ENCODE data around the gene WBP4. TPM values are rescaled to one million over a fixed set of nuclear protein-coding genes. Genes with fewer than 3 reads are reported as not detected.
A peak's percentile ranks its signal among the peaks of the same experiment; 100 is the strongest.
"Not testable (repeated sequence)": the region's sequence is repeated elsewhere in the genome, so short reads cannot be mapped to it uniquely, and the experiment has no call there.

Gene WBP4
- total and polyA plus RNA-seq, 4 donors, result 3.9 to 6.8 (median 5.5) TPM

- no peak overlapping the region for H3K27ac ChIP-seq (ENCODE audit: low read depth in 1 of 2, low read length in 2 of 2)
- 85% methylated on average over 3 of the region's 3 CpGs for WGBS
- DNase-seq (ENCODE audit: low spot score), result no peak
- no peak overlapping the region for H3K9ac ChIP-seq (ENCODE audit: low read depth in 1 of 2, low read length in 2 of 2)
- H3K4me3 ChIP-seq (ENCODE audit: low read depth in 1 of 3, low read length in 3 of 3), result no peak overlapping the region
- H3K36me3 ChIP-seq (ENCODE audit: control insufficient read depth in 4 of 4, insufficient read depth in 3 of 4, low read depth in 1 of 4, low read length in 3 of 4), result no peaks in the 10 kb centered on the region
- TF ChIP-seq GABPA (IDR thresholded peaks at IDR 0.05 in 1 of 2, conservative IDR thresholded peaks at IDR 0.05 in 1 of 2) (no peak), REST (IDR thresholded peaks at IDR 0.05) (no peak), RXRA (IDR thresholded peaks at IDR 0.05) (no peak), YY1 (IDR thresholded peaks at IDR 0.05) (no peak), EGR1 (IDR thresholded peaks at IDR 0.05; ENCODE audit: low read depth in 2 of 2) (no peak), RAD21 (IDR thresholded peaks at IDR 0.05) (no peak), NR2F2 (IDR thresholded peaks at IDR 0.05) (no peak), TAF1 (conservative IDR thresholded peaks at IDR 0.05) (no peak), CTCF (IDR thresholded peaks at IDR 0.05; ENCODE audit: low read depth, low read length, missing input control) (no peak), FOXA1 (IDR thresholded peaks at IDR 0.05) (no peak), MAX (IDR thresholded peaks at IDR 0.05) (no peak), HNF4A (conservative IDR thresholded peaks at IDR 0.05) (no peak), FOXA2 (IDR thresholded peaks at IDR 0.05) (no peak), HNF4G (IDR thresholded peaks at IDR 0.05) (no peak), ATF3 (IDR thresholded peaks at IDR 0.05) (no peak), SP1 (IDR thresholded peaks at IDR 0.05) (no peak)
- H3K9me3 ChIP-seq (ENCODE audit: control insufficient read depth in 4 of 4, low read length in 3 of 4), result no peaks in the 10 kb centered on the region
- no peaks in the 10 kb centered on the region for H3K27me3 ChIP-seq (ENCODE audit: control insufficient read depth in 4 of 4, insufficient read depth in 4 of 4, low read length in 3 of 4)
- peaks cover 0 to 21% (median 16%) of the 10 kb centered on the region in 4 donors for H3K4me1 ChIP-seq (ENCODE audit: control insufficient read depth in 4 of 4, insufficient read depth in 4 of 4, low read length in 3 of 4)
These were observed 69.0 kb downstream of the WBP4 start for GRCh38 chr13:41130356-41130755.

- H3K4me3 ChIP-seq (ENCODE audit: low read depth in 1 of 3, low read length in 3 of 3); H3K27ac ChIP-seq (ENCODE audit: low read depth in 1 of 2, low read length in 2 of 2); H3K9ac ChIP-seq (ENCODE audit: low read depth in 1 of 2, low read length in 2 of 2); H3K9me3 ChIP-seq (ENCODE audit: control insufficient read depth in 4 of 4, low read length in 3 of 4); H3K27me3 ChIP-seq (ENCODE audit: control insufficient read depth in 4 of 4, insufficient read depth in 4 of 4, low read length in 3 of 4); DNase-seq (ENCODE audit: low spot score); H3K36me3 ChIP-seq (ENCODE audit: control insufficient read depth in 4 of 4, insufficient read depth in 3 of 4, low read depth in 1 of 4, low read length in 3 of 4): not testable (repeated sequence)
- H3K4me1 ChIP-seq (ENCODE audit: control insufficient read depth in 4 of 4, insufficient read depth in 4 of 4, low read length in 3 of 4), result peaks cover 0 to 21% (median 16%) of the 10 kb centered on the region in 4 donors
- WGBS, result 87% methylated on average over 4 of the region's 4 CpGs
These were observed 69.9 kb downstream of the WBP4 start for GRCh38 chr13:41131189-41131588.

- H3K36me3 ChIP-seq (ENCODE audit: control insufficient read depth in 4 of 4, insufficient read depth in 3 of 4, low read depth in 1 of 4, low read length in 3 of 4); H3K9me3 ChIP-seq (ENCODE audit: control insufficient read depth in 4 of 4, low read length in 3 of 4); DNase-seq (ENCODE audit: low spot score); H3K27me3 ChIP-seq (ENCODE audit: control insufficient read depth in 4 of 4, insufficient read depth in 4 of 4, low read length in 3 of 4): not testable (repeated sequence)
- 35% methylated on average over 48 of the region's 48 CpGs for WGBS
- Histone ChIP-seq H3K4me3 (ENCODE audit: low read depth in 1 of 3, low read length in 3 of 3) (peak overlapping the region; percentile 52 to 98 (median 88)), H3K9ac (ENCODE audit: low read depth in 1 of 2, low read length in 2 of 2) (peak overlapping the region; percentile 42 to 94), H3K4me1 (ENCODE audit: control insufficient read depth in 4 of 4, insufficient read depth in 4 of 4, low read length in 3 of 4) (peaks cover 0 to 21% (median 16%) of the 10 kb centered on the region in 4 donors), H3K27ac (ENCODE audit: low read depth in 1 of 2, low read length in 2 of 2) (peak overlapping the region; percentile 82 to 89)
These were observed 70.6 kb downstream of the WBP4 start for GRCh38 chr13:41131660-41132511.
